COLO668 (cell line): ENCODE data around the gene CYP3A4.
"Not testable (repeated sequence)": the region's sequence is repeated elsewhere in the genome, so short reads cannot be mapped to it uniquely, and the experiment has no call there.

Source experiments
- DNase-seq: peaks from one replicate; lab custom pipeline; 2025; ENCODE audit not compliant: unreplicated experiment; lab: John Stamatoyannopoulos, UW

CYP3A4 gene

DNA sequence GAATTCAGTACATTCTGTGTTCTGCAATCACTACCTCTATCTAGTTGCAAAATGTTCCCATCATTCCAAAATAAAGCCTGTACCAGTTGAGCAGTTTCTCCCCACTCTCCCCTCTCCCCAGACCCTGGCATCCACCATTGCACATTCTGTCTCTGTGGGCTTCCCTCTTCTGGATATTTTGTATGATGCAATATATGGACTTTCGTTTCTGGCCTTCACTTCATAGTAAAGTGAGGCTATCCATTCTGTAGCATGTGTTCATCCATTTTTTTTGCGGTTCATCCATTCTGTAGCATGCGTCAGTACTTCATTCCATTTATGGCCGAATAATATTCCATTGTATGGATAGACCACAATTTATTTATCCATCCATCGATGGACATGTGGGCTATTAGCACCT, 9.5 kb upstream of the CYP3A4 start:
- no peak for DNase-seq

DNA sequence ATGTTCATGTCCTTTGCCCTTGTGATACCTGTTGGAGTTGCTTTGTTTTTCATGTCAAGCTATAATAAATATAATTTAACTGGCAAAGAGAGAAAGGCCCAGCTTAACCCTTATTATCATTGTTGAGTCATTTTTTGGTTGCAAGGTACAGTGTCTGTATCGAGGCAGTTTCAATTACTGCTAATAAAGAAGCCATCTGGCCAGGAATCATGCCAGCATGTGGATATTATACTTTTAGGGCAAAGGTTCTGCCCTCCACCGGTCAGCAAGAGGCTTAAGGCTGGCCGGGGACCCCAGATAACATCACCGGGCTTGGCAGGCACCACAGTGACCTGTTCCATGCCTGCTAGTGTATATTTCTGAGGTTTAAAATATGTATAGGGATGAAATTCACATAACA, 9.0 kb upstream of the CYP3A4 start:
- no peak for DNase-seq

DNA sequence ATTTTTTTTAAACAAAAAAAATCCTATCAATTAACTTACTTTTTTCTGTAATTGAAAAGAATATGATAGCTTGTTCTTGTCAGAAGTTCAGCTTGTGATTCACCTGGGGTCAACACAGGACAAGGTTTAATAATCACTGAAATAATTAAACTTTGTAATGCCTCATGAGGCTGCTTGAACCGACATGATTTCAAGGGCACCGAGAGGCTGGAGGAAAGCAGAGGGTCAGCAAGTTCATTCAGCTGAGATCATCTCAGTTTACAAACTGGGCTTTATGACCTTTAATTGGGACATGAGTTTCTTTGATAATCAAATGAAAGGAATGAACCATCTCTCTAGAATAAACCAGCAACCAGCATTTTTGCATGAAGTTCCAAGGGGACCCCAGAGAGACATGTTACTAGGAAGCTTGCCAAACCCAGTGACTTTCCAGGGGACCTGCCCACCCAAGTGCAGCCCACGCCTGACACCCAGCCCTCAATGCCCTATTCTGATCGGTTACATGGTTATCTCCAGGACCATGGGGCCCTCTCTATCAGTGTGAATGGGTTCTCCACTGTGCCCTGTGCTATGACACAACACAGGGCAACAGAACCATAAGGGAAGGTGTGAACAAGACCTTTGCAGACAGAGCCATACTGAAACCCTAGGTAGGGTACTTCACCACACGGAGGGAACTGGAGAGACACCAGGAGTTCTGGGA, 7.8 kb upstream of the CYP3A4 start:
- DNase-seq, result no peak

GRCh38 chr7:99791021-99791420, 7.0 kb upstream of the CYP3A4 start:
- no peak for DNase-seq

GRCh38 chr7:99790407-99790806, 6.4 kb upstream of the CYP3A4 start:
- DNase-seq, result no peak

DNA sequence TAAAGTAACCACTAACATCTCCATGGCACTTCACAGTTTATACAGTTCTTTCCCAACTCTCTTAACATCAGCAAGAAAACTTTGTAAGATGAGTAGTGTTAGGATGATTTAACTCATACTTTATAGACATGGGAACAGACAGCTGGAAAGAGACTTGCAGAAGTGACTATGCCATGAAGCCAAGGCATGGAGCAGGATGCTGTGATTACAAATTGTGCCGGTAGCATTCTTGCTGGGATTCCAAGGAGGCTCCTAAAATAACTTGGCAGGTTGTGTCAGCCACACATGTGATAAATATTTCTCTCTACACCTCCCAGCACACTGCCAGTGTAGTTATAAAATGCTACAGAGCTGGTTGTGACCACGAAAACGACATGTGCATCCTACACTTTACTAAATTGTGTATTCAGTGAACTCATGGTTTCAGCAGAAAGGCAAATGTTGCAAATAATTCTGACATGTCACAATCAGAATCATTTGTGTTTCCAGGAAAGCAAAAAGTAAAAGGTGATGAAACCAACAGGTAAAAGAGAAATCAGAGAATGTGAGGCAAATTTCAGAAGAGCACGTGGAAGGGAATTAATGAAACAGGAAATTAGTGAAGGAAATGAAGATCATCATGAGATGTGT, 5.6 kb upstream of the CYP3A4 start:
- no peak for DNase-seq

DNA sequence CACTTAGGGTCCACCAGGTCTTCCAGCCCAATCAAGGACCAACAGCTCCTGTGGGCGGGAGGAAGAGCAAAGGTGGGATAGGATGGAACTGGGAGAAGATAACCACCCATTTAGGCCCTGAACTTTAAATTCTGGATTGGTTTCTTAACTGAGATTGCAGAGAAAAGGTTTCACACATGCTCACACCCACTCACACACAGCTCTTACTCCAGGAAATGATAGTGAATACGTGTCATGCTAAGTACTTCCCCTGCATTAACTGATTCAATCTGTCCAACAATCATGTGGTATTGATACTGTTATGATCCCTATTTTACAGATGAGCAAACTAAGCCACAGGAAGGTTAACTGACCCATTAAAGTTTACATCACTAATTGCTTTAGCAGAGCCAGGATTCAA, 4.6 kb upstream of the CYP3A4 start:
- no peak for DNase-seq

GRCh38 chr7:99786726-99787335, 2.8 kb upstream of the CYP3A4 start:
- DNase-seq, result no peak

GRCh38 chr7:99785654-99786053, 1.7 kb upstream of the CYP3A4 start:
- not testable (repeated sequence) for DNase-seq

GRCh38 chr7:99782012-99782953, 1.7 kb downstream of the CYP3A4 start:
- DNase-seq, result no peak

- DNase-seq, result no peak
Observed at GRCh38 chr7:99780588-99780987, 3.4 kb downstream of the CYP3A4 start.

DNA sequence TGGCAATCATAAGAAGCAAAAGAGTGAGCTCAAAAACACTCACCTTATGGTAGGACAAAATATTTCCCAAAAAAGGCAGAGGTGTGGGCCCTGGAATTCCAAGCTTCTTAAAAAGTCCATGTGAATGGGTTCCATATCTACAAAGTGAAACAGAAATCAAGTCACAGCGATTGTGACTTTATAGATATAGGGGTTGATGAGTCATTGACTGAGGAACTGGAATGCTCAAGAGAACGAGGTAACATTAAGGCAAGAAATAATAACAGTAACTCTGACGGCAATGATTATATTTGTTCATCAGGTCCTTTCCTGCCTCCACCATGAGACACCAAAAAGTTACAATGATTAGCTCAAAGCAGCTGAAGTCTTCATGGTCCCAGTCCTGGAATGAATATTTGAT, 4.0 kb downstream of the CYP3A4 start:
- DNase-seq, result no peak

DNA sequence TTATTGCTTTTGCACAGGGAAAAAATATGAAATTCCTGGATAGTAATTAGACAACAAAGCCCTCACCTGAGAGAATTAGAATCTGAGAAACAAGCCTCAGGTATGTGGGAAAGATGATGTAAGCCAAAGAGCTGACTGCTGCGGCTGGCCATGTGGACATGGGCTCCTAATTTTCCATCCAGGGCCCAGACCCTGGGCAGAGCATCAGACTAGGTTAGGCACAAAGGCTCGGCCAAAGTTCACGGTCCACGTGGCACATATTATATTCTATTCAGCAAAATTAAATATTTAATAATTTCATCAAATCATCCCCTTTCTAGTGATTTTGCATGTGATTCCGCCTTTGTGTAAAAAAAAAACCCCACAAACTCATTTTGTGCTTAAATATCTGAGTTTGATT, 5.1 kb downstream of the CYP3A4 start:
- DNase-seq, result no peak

DNA sequence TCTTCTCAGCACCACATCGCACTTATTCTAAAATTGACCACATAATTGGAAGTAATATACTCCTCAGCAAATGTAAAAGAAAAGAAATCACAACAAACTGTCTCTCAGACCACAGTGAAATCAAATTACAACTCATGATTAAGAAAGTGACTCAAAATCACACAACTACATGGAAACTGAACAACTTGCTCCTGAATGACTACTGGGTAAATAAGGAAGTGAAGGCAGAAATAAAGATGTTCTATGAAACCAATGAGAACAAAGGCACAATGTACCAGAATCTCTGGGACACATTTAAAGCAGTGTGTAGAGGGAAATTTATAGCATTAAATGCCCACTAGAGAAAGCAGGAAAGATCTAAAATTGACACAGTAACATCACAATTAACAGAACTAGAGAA, 10.6 kb downstream of the CYP3A4 start:
- not testable (repeated sequence) for DNase-seq

- no peak for DNase-seq
Observed at GRCh38 chr7:99772565-99772964, 11.4 kb downstream of the CYP3A4 start.

DNA sequence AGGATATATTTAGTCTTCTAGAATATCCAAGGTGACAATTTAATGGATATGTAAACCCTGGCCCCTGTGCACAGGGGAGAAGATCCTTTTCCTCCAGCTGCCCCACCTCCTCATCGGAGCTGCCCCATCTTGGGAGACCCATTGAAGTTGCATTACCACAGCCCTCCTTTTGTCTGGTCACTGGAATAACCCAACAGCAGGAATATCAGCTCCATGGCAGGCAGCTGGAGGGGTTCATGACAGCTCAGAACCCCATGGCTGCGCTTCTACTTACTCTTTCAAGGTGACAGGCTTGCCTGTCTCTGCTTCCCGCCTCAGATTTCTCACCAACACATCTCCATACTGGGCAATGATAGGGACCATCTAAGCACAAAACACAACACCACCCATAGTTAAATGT, 14.5 kb downstream of the CYP3A4 start:
- not testable (repeated sequence) for DNase-seq

- DNase-seq, result no peak
Observed at GRCh38 chr7:99768471-99768870, 15.5 kb downstream of the CYP3A4 start.

DNA sequence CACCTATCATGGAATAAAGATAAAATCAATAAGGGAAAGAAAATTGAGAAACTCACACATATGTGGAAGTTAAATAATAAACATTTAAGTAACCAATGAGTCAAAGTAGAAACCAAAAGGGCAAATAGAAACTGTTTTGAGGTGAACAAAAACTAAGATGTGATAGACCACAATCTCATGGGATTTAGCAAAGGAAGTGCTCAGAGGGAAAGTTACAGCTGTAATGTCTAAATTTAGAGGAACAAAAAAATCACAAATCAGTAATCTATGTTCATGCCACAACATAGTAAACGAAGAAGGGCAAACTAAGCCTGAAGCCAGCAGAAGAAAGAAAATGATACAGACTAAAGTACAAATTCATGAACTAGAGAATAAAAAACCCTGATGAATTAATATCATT, 16.3 kb downstream of the CYP3A4 start:
- no peak for DNase-seq

DNA sequence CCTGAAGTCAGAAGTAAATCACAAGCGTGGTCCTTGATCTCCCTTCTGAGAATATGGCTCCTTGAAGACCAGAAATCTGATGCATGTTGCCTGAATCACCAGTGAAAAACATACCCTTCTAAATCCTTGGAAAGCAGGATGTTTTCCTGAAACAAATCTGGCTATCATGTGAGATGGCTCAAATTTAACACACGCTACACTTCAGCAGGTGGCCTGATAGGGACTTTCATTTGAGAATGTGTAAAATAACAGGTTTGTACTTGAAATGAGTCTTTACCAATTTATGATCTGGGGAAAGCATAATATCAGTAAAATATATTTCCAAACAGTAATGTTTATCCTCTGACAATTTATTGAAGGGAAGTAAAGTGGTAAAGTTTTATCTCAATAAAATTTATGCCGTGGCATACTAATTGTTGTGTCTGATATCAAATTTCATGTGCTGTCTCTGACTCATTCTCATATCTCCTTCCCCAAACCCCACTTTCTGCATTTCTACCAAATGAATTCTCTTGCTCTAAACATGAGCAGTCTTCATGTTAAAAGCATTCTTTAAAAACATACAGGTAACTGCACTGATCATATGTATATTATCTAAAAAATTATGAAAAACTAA, 17.4 kb downstream of the CYP3A4 start:
- no peak for DNase-seq

DNA sequence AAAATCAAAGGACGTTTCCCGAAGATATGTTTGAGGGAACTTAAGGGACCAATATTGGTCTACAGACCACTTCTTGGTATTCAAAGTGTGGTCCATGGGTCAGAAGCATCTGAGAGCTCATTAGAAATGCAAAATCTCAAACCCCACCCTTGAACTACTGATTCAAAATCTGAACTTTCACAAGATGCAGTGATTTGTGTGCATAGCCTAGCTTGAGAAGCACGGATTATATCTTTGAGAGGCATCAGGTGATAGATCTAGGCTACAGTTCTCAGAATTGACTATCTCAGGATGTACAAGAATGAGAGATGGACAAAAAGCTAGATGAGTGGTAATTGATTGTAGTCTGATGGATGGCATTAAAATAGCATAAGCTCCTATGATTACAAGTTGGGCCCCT, 19.5 kb downstream of the CYP3A4 start:
- DNase-seq, result no peak
